K562 (cell line): ENCODE data around the gene NLRP7. TPM values are rescaled to one million over a fixed set of nuclear protein-coding genes. Genes with fewer than 3 reads are reported as not detected.
"Not testable (repeated sequence)": the region's sequence is repeated elsewhere in the genome, so short reads cannot be mapped to it uniquely, and the experiment has no call there.

Experiments
- ATAC-seq: fragments of 200-7000 bp; cut with Tn5 transposase; 3 replicates; pipeline ENCODE4 v1.9.1; 2020; ENCODE audit warnings: moderate library complexity
- BruUV-seq: library from RNA; stranded (reverse); fragments of 400-500 nt; replicated peaks from 2 replicates; lab custom pipeline; 2021; lab: Mats Ljungman, UMichigan
- CTCF ChIA-PET: fragments of 300-600 bp; formaldehyde crosslinking; extraction: SDS; loops from one replicate; lab custom pipeline; 2021; ENCODE audit warnings: low intra/inter-chr PET ratio; lab: Yijun Ruan, JAX
- POLR2A ChIA-PET: fragments of 300-600, 350-650 bp; sonication (Branson Sonifier 250); formaldehyde crosslinking; extraction: SDS; loops from one replicate; lab custom pipeline; 2021; ENCODE audit warnings: antibody characterized with exemption, inconsistent platforms; lab: Yijun Ruan, JAX
- DNase-seq, 4 experiments: peaks; one replicate each; pipeline versions ENCODE4 v3.0.0 to v3.0.0-alpha.2; 2011 to 2018; ENCODE audit warnings: low spot score in 3 of 4, mixed read lengths in 3 of 4; ENCODE audit errors: extremely low read depth in 1 of 4
- FAIRE-seq: peaks from 2 replicates; lab custom pipeline; 2011; peaks lifted over from hg19 to GRCh38; lab: Jason Lieb, UNC
- H2AFZ ChIP-seq: 2 replicates; pipeline ENCODE4 v1.6.0; 2011; ENCODE audit warnings: low read depth, low read length, control low read depth, inconsistent platforms
- H3K27ac ChIP-seq: fragments of 200-600 bp; 3 replicates; pipeline ENCODE4 v1.8.0; 2011; ENCODE audit warnings: low read depth, mild to moderate bottlenecking, control low read depth, inconsistent platforms, low read length, moderate library complexity, mixed read lengths; ENCODE audit errors: extremely low read depth
- H3K27me3 ChIP-seq, 2 experiments: fragments of 300-600 bp in 1 of 2; 2 replicates in 1 of 2; 3 replicates in 1 of 2; pipeline versions ENCODE4 v1.6.0 to v1.8.0; 2011; ENCODE audit warnings: inconsistent platforms in 2 of 2, low read length in 2 of 2, mild to moderate bottlenecking in 1 of 2, mixed read lengths in 1 of 2, moderate library complexity in 1 of 2; ENCODE audit not compliant: control insufficient read depth in 2 of 2, insufficient read depth in 2 of 2
- H3K36me3 ChIP-seq: fragments of 300-600 bp; 3 replicates; pipeline ENCODE4 v1.8.0; 2011; ENCODE audit warnings: mild to moderate bottlenecking, low read length, inconsistent platforms; ENCODE audit not compliant: control insufficient read depth, insufficient read depth
- H3K4me1 ChIP-seq, 2 experiments: fragments of 200-600 bp in 1 of 2; replicated peaks in 1 of 2; 2 replicates in 1 of 2; 3 replicates in 1 of 2; pipeline versions ENCODE4 v1.5.1 to v1.8.0; 2011; ENCODE audit warnings: inconsistent platforms in 2 of 2, low read length in 2 of 2, mild to moderate bottlenecking in 1 of 2, mixed read lengths in 1 of 2, moderate library complexity in 1 of 2; ENCODE audit not compliant: control insufficient read depth in 2 of 2, insufficient read depth in 2 of 2
- H3K4me2 ChIP-seq: 2 replicates; pipeline ENCODE4 v1.6.1; 2011; ENCODE audit warnings: low read length, control low read depth, inconsistent platforms, mixed read lengths; ENCODE audit not compliant: insufficient read depth
- H3K4me3 ChIP-seq: fragments of 200-600 bp; sonication (generic), shearing (Covaris generic); 2 replicates; pipeline ENCODE4 v1.5.1; 2016; ENCODE audit warnings: control low read depth, inconsistent platforms
- H3K79me2 ChIP-seq: fragments of 200-600 bp; 3 replicates; pipeline ENCODE4 v1.8.0; 2011; ENCODE audit warnings: low read length, inconsistent platforms; ENCODE audit not compliant: control insufficient read depth, insufficient read depth
- H3K9ac ChIP-seq, 2 experiments: 2 replicates each; pipeline versions ENCODE4 v1.6.0 to v1.6.1; 2011; ENCODE audit warnings: low read depth in 2 of 2, low read length in 2 of 2, control low read depth in 1 of 2, inconsistent platforms in 1 of 2, mild to moderate bottlenecking in 1 of 2, mixed read lengths in 1 of 2; ENCODE audit not compliant: insufficient read depth in 1 of 2
- H3K9me1 ChIP-seq: one replicate; pipeline ENCODE4 v1.6.0; 2011; ENCODE audit warnings: inconsistent platforms, mild to moderate bottlenecking, low read length, moderate library complexity; ENCODE audit not compliant: control insufficient read depth, insufficient read depth
- H3K9me3 ChIP-seq: replicated peaks from 2 replicates; pipeline ENCODE4 v1.5.1; 2011; ENCODE audit warnings: low read depth, low read length, inconsistent platforms; ENCODE audit not compliant: control insufficient read depth, insufficient read depth
- H4K20me1 ChIP-seq: replicated peaks from 2 replicates; pipeline ENCODE4 v1.6.1; 2011; ENCODE audit warnings: low read length, inconsistent platforms, mixed read lengths; ENCODE audit not compliant: control insufficient read depth, insufficient read depth
- ARID1B ChIP-seq: fragments of 450-650 bp; IDR thresholded peaks from 2 replicates; pipeline ENCODE4 v1.6.1; 2016; ENCODE audit warnings: antibody characterized with exemption, mild to moderate bottlenecking, inconsistent platforms
- CBFA2T2 ChIP-seq: fragments of 450-650 bp; conservative IDR thresholded peaks from 2 replicates; pipeline ENCODE4 v1.6.1; 2017; ENCODE audit warnings: mild to moderate bottlenecking
- CBFA2T3 ChIP-seq: fragments of 450-650 bp; IDR thresholded peaks from 2 replicates; pipeline ENCODE4 v1.6.1; 2017
- DPF2 ChIP-seq: fragments of 450-650 bp; IDR thresholded peaks from 2 replicates; pipeline ENCODE4 v1.6.1; 2016
- FOXK2 ChIP-seq, 2 experiments: fragments of 450-650 bp; IDR thresholded peaks in 1 of 2; conservative IDR thresholded peaks in 1 of 2; 2 replicates each; pipeline ENCODE4 v1.6.1; 2016; ENCODE audit warnings: low read depth in 2 of 2, mild to moderate bottlenecking in 1 of 2
- SMARCE1 ChIP-seq: fragments of 450-650 bp; IDR thresholded peaks from 2 replicates; pipeline ENCODE4 v1.7.1; 2016; ENCODE audit warnings: mild to moderate bottlenecking
- SOX6 ChIP-seq: fragments of 450-650 bp; IDR thresholded peaks from 2 replicates; pipeline ENCODE4 v1.6.1; 2014; ENCODE audit warnings: mild to moderate bottlenecking
- TAL1 ChIP-seq: fragments of 450-650 bp; IDR thresholded peaks from 2 replicates; pipeline ENCODE4 v1.6.1; 2016; ENCODE audit warnings: mild to moderate bottlenecking
- WGBS: fragments of 100-300 bp; shearing (Covaris generic); methylation state at CpG from one replicate; pipeline ENCODE4 v1.1.6; 2016; ENCODE audit warnings: low coverage, mixed read lengths; ENCODE audit not compliant: insufficient coverage; ENCODE audit errors: missing lambda C conversion rate; 5-methylcytosine and 5-hydroxymethylcytosine counted together
- in situ Hi-C: fragments of 300-500 bp; cut with MboI; formaldehyde crosslinking; loops from 4 replicates; pipeline ENCODE4 v1.15.0; 2018; ENCODE audit warnings: inconsistent platforms, mixed read lengths
- intact Hi-C: fragments of 100-400 bp; cut with micrococcal nuclease; formaldehyde crosslinking; loops from 2 replicates; pipeline ENCODE4 v1.14.2; 2022
- polyA plus RNA-seq, 8 experiments: library from polyadenylated mRNA; depleted of rRNA in 4 of 8; stranded (reverse) in 5 of 8; unstranded in 3 of 8; fragments of >200 nt; fragmentation: Nextera tagmentation in 2 of 8; fragmentation: Illumina TruSeq in 1 of 8; extraction: Ambion mirVana in 2 of 8; extraction: Trizol in 1 of 8; gene quantifications; 2 replicates each; pipeline versions ENCODE4 v1.2.1 to v1.2.3, GENCODE V29; 2011 to 2014; ENCODE audit warnings: inconsistent platforms in 1 of 8, missing spikeins in 1 of 8
- total RNA-seq, 7 experiments: library from RNA; depleted of rRNA in 6 of 7; stranded (reverse); fragments of >200 nt in 6 of 7; fragmentation: Illumina TruSeq in 2 of 7; extraction: Trizol in 2 of 7; gene quantifications; 2 replicates each; pipeline versions ENCODE4 v1.2.1 to v1.2.3, GENCODE V29; 2011 to 2021; ENCODE audit warnings: low replicate concordance in 1 of 7

Gene NLRP7
- total and polyA plus RNA-seq, 9 of the 15 experiments (the other 6 are each of a cell fraction or from before 2014, with no cell fraction given), result 0.03 to 0.22 (median 0.09) TPM; not detected in 3

- H3K9ac ChIP-seq, ATAC-seq, H2AFZ ChIP-seq, H3K4me3 ChIP-seq, H3K36me3 ChIP-seq, H3K9me3 ChIP-seq, H3K27me3 ChIP-seq, CTCF ChIA-PET, in situ Hi-C loops, H3K79me2 ChIP-seq, intact Hi-C loops, POLR2A ChIA-PET, H3K9me1 ChIP-seq, FAIRE-seq, H4K20me1 ChIP-seq, BruUV-seq, DNase-seq, H3K4me2 ChIP-seq, H3K27ac ChIP-seq: not testable (repeated sequence)
- H3K4me1 ChIP-seq, result peaks cover 19 to 23% of the 10 kb centered on the region in 2 experiments; a peak in 4 of 5 replicates
- TF ChIP-seq SOX6 (0 out of 2 replicates have a peak, but pooled peaks have one; percentile 36), CBFA2T3 (peak; percentile 65), SMARCE1 (0 out of 2 replicates have a peak, but pooled peaks have one; percentile 22), ARID1B (peak; percentile 39; the same call in 1 of the 2 replicates), TAL1 (peak; percentile 20; the same call in 1 of the 2 replicates), DPF2 (peak; percentile 49; the same call in 1 of the 2 replicates), CBFA2T2 (peak; percentile 62), FOXK2 (conservative IDR thresholded peaks at IDR 0.05 in 1 of 2, IDR thresholded peaks at IDR 0.05 in 1 of 2; ENCODE audit: low read depth in 2 of 2) (0 out of 4 replicates have a peak, but pooled peaks of 1 of the 2 experiments have one; percentile 20)
- 0% methylated on average over 1 of the region's 5 CpGs for whole genome bisulfite sequencing
These were observed 39.4 kb downstream of the NLRP7 start for GRCh38 chr19:54907899-54908298.
